ENCODE data around the gene SLC10A3.

Gene SLC10A3

DNA sequence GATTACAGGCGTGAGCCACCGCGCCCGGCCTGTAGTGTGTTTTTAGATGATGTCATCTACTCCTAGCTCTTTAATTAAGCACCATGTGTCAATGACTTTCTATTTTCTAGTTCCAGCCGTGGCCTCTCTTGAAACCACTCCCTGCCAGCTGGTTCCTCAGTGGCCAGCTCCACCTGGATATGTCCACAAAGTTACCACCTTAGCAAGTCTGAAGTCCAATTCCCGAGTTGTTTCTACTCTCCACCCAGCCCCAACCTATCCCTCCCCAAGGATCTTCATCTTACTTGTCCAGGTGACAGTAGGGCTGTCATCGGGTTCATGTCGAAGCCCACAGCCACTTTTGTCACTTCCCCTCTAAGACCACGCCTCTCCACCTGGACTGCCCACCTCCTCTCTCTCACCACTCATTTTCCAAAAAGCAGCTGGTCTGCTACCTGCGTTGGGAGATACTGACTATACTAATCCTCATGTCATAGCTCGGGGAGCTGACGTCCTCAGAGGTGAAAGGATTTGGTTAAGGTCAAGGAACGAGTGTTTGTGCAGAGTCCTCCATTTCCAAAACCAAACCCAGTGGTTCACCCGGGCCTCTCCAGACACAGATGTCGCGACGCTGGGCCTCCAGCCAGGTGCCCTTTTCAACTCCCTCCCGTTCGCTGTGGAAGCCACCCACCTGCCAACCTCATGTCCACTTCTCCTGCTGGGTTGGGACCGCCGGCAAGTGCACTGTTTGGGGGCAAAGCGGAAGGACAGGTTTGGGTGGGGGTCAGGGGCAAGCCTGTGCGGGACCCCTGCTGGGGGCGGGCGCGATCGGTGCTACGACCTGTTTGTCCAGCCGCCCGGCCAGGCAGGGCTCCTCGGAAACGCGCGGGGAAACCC, 24.9 kb upstream of the SLC10A3 start:
- no peak for TF ChIP-seq POLR2AphosphoS5 (IDR thresholded peaks at IDR 0.05; ENCODE audit: low read depth, low read length)
- TF ChIP-seq SIN3A (IDR thresholded peaks at IDR 0.05; ENCODE audit: borderline replicate concordance, insufficient read depth, low read length), result no peak
- no peak for TF ChIP-seq FOXP2 (optimal IDR thresholded peaks at IDR 0.05; ENCODE audit: borderline replicate concordance, extremely low read depth, extremely low read length, insufficient read depth)
- TF ChIP-seq REST (IDR thresholded peaks at IDR 0.05; ENCODE audit: insufficient read depth in 1 of 2, low read depth in 2 of 2, low read length in 2 of 2), result no peak
- no peak for TF ChIP-seq TAF1 (IDR thresholded peaks at IDR 0.05; ENCODE audit: borderline replicate concordance, insufficient read depth, low read length)

DNA sequence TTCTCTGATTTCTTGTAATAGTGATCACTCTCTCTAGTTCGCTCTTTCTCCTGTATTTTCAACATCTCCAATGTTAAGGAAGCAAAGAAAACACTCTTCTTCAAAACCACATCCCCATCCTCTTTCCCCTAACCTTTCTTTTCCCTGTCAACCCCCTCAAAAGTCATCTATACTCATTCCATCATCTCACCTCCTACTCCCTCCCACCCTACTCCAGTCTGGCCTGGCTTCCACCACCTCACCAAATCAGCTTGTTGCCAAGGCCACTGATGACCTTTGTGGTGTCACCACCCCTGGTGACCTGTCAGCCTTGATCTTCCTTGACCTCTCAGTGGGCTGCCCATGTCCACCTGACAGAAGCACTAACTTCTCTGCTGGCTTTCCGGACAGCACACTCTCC, 23.3 kb upstream of the SLC10A3 start:
- TF ChIP-seq POLR2AphosphoS5 (IDR thresholded peaks at IDR 0.05; ENCODE audit: low read depth, low read length) (no peak), SIN3A (IDR thresholded peaks at IDR 0.05; ENCODE audit: borderline replicate concordance, insufficient read depth, low read length) (no peak), FOXP2 (optimal IDR thresholded peaks at IDR 0.05; ENCODE audit: borderline replicate concordance, extremely low read depth, extremely low read length, insufficient read depth) (no peak), TAF1 (IDR thresholded peaks at IDR 0.05; ENCODE audit: borderline replicate concordance, insufficient read depth, low read length) (no peak), REST (IDR thresholded peaks at IDR 0.05; ENCODE audit: insufficient read depth in 1 of 2, low read depth in 2 of 2, low read length in 2 of 2) (no peak)

DNA sequence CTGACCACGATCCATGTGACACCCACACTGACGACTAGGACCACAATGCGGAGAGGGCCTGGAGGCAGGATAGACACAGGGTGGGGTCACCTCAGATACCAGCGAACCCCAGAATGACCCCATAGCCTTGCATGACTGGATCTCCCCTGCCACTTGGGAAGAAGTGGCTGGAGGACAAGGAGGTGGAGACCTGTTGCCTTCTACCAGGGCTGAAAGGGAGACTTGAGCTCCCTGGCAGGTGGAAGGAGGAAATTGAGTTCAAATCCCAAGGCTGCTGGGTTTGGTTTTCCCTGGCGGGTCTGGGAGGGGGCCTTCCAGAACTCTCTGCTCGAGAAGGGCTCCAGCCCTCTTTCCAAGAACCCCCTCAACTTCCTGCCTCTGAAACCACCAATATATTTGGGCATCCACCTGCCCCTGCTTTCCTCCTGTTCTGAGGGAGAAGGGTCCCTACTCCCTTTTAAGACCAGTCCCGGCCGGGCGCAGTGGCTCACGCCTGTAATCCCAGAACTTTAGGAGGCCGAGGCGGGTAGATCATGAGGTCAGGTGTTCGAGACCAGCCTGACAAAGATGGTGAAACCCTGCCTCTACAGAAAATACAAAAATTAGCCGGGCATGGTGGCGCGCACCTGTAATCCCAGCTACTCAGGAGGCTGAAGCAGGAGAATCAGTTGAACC, 22.6 kb upstream of the SLC10A3 start:
- TF ChIP-seq FOXP2 (optimal IDR thresholded peaks at IDR 0.05; ENCODE audit: borderline replicate concordance, extremely low read depth, extremely low read length, insufficient read depth) (no peak), TAF1 (IDR thresholded peaks at IDR 0.05; ENCODE audit: borderline replicate concordance, insufficient read depth, low read length) (no peak), SIN3A (IDR thresholded peaks at IDR 0.05; ENCODE audit: borderline replicate concordance, insufficient read depth, low read length) (no peak), POLR2AphosphoS5 (IDR thresholded peaks at IDR 0.05; ENCODE audit: low read depth, low read length) (no peak), REST (IDR thresholded peaks at IDR 0.05; ENCODE audit: insufficient read depth in 1 of 2, low read depth in 2 of 2, low read length in 2 of 2) (no peak)

DNA sequence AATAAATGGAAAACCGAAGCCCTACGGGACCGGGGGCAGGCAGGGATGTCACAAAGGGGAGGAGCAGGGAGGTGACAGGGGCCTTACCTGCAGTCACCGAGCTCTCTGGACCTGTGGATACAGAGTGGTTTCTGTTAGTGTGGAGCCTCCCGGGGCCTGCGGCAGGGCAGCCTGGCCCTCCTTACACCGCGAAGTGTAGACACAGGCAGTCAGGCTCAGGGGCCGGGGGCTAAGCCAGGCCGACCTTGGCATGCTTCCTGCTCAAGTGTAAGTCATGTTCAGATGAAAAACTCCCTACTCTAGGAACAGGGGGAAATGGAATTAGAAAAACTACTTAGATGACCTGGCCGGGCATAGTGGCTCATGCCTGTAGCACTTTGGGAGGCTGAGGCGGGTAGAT, 21.3 kb upstream of the SLC10A3 start:
- no peak for TF ChIP-seq TAF1 (IDR thresholded peaks at IDR 0.05; ENCODE audit: borderline replicate concordance, insufficient read depth, low read length)
- no peak for TF ChIP-seq SIN3A (IDR thresholded peaks at IDR 0.05; ENCODE audit: borderline replicate concordance, insufficient read depth, low read length)
- TF ChIP-seq REST (IDR thresholded peaks at IDR 0.05; ENCODE audit: insufficient read depth in 1 of 2, low read depth in 2 of 2, low read length in 2 of 2), result no peak
- TF ChIP-seq FOXP2 (optimal IDR thresholded peaks at IDR 0.05; ENCODE audit: borderline replicate concordance, extremely low read depth, extremely low read length, insufficient read depth), result no peak
- TF ChIP-seq POLR2AphosphoS5 (IDR thresholded peaks at IDR 0.05; ENCODE audit: low read depth, low read length), result no peak

Data from PFSK-1 (cell line).